HCT116 (cell line): ENCODE data around the gene BCL2L11. TPM values are rescaled to one million over a fixed set of nuclear protein-coding genes. Genes with fewer than 3 reads are reported as not detected.

Experiments
- ATAC-seq: fragments of 200-7000 bp; cut with Tn5 transposase; 2 replicates; pipeline ENCODE4 v1.9.1; 2020; ENCODE audit warnings: mild to moderate bottlenecking, moderate library complexity
- BruUV-seq: library from RNA; stranded (reverse); fragments of 400-500 nt; replicated peaks from 2 replicates; lab custom pipeline; 2021; lab: Mats Ljungman, UMichigan
- CTCF ChIA-PET: fragments of 300-600 bp; sonication (Branson Sonifier 250); formaldehyde crosslinking; loops from one replicate; lab custom pipeline; 2021; ENCODE audit warnings: antibody characterized with exemption; lab: Charles Lee
- POLR2A ChIA-PET: fragments of 300-600, 350-600 bp; sonication (Branson Sonifier 250); formaldehyde crosslinking; loops from one replicate; lab custom pipeline; 2021; ENCODE audit warnings: antibody characterized with exemption; lab: Charles Lee
- RAD21 ChIA-PET, 2 experiments: fragments of 300-600 bp; sonication (Branson Sonifier 250); formaldehyde crosslinking; loops; one replicate each; lab custom pipeline; 2023; ENCODE audit warnings: low total read pairs in 2 of 2; ENCODE audit not compliant: uncharacterized antibody in 2 of 2, unreplicated experiment in 2 of 2, low non-redundant PET in 1 of 2; lab: Charles Lee
- DNase-seq: peaks from one replicate; pipeline ENCODE4 v3.0.0-alpha.2; 2010; ENCODE audit warnings: low read depth, low spot score
- H2AFZ ChIP-seq: fragments of 200-600 bp; shearing (Covaris generic), sonication (generic); 2 replicates; pipeline ENCODE4 v1.6.1; 2017; ENCODE audit warnings: low read depth, mixed run types, mixed read lengths, antibody characterized with exemption, low read length; ENCODE audit not compliant: poor library complexity, severe bottlenecking
- H3K27ac ChIP-seq: 2 replicates; pipeline ENCODE4 v1.5.1; 2012; ENCODE audit warnings: low read depth, low read length
- H3K27me3 ChIP-seq: fragments of 200-600 bp; sonication (generic); 2 replicates; pipeline ENCODE4 v1.6.1; 2016; ENCODE audit warnings: mixed run types, low read length, mixed read lengths; ENCODE audit not compliant: insufficient read depth
- H3K36me3 ChIP-seq, 2 experiments: fragments of 200-500 bp in 1 of 2; fragments of 200-600 bp in 1 of 2; sonication (Bioruptor generic) in 1 of 2; sonication (generic) in 1 of 2; 2 replicates each; pipeline versions ENCODE4 v1.5.1 to v1.6.1; 2014 to 2016; ENCODE audit warnings: low read length in 2 of 2, inconsistent platforms in 1 of 2, mixed read lengths in 1 of 2, mixed run types in 1 of 2; ENCODE audit not compliant: insufficient read depth in 2 of 2, control insufficient read depth in 1 of 2
- H3K4me1 ChIP-seq, 2 experiments: fragments of 200-600 bp in 1 of 2; sonication (generic) in 1 of 2; 2 replicates each; pipeline versions ENCODE4 v1.5.1 to v1.6.1; 2012 to 2017; ENCODE audit warnings: low read length in 2 of 2, inconsistent platforms in 1 of 2, mild to moderate bottlenecking in 1 of 2, mixed read lengths in 1 of 2, mixed run types in 1 of 2, moderate library complexity in 1 of 2; ENCODE audit not compliant: insufficient read depth in 2 of 2, control insufficient read depth in 1 of 2
- H3K4me2 ChIP-seq: fragments of 200-600 bp; sonication (generic); 2 replicates; pipeline ENCODE4 v1.6.1; 2017; ENCODE audit warnings: mixed run types, low read length, mixed read lengths
- H3K4me3 ChIP-seq, 2 experiments: fragments of 200-600 bp in 1 of 2; sonication (generic) in 1 of 2; replicated peaks in 1 of 2; 2 replicates each; pipeline ENCODE4 v1.5.1; 2011 to 2016; ENCODE audit warnings: low read length in 2 of 2, control low read depth in 1 of 2, low read depth in 1 of 2, mild to moderate bottlenecking in 1 of 2, mixed read lengths in 1 of 2, mixed run types in 1 of 2
- H3K79me2 ChIP-seq: fragments of 200-600 bp; sonication (generic); 2 replicates; pipeline ENCODE4 v1.6.1; 2017; ENCODE audit warnings: mild to moderate bottlenecking, mixed run types, low read length, moderate library complexity, mixed read lengths; ENCODE audit not compliant: insufficient read depth
- H3K9ac ChIP-seq: fragments of 200-600 bp; sonication (generic); 2 replicates; pipeline ENCODE4 v1.6.1; 2016; ENCODE audit warnings: low read length, mixed read lengths
- H3K9me2 ChIP-seq: fragments of 200-600 bp; sonication (generic), shearing (Covaris generic); 2 replicates; pipeline ENCODE4 v1.6.1; 2017; ENCODE audit warnings: mixed run types, mild to moderate bottlenecking, moderate library complexity; ENCODE audit not compliant: insufficient read depth
- H3K9me3 ChIP-seq, 2 experiments: fragments of 200-500 bp in 1 of 2; fragments of 200-600 bp in 1 of 2; sonication (Bioruptor generic) in 1 of 2; sonication (generic) in 1 of 2; 2 replicates each; pipeline ENCODE4 v1.6.1; 2014 to 2017; ENCODE audit warnings: low read length in 2 of 2, mixed read lengths in 2 of 2, inconsistent platforms in 1 of 2, low read depth in 1 of 2, mild to moderate bottlenecking in 1 of 2, mixed run types in 1 of 2, moderate library complexity in 1 of 2; ENCODE audit not compliant: control insufficient read depth in 1 of 2, insufficient read depth in 1 of 2
- H4K20me1 ChIP-seq: fragments of 200-600 bp; sonication (generic), shearing (Covaris generic); 2 replicates; pipeline ENCODE4 v1.6.1; 2017; ENCODE audit warnings: mixed run types, mild to moderate bottlenecking, moderate library complexity; ENCODE audit not compliant: insufficient read depth
- ATF3 ChIP-seq: IDR thresholded peaks from 2 replicates; pipeline ENCODE4 v1.6.1; 2012
- CBX3 ChIP-seq: IDR thresholded peaks from 2 replicates; pipeline ENCODE4 v1.6.1; 2012; ENCODE audit warnings: low read depth
- ELF1 ChIP-seq: IDR thresholded peaks from 2 replicates; pipeline ENCODE4 v1.6.1; 2012; ENCODE audit warnings: low read depth, borderline replicate concordance
- EZH2 ChIP-seq: fragments of 200-600 bp; sonication (generic); IDR thresholded peaks from 2 replicates; pipeline ENCODE4 v1.6.1; 2017; ENCODE audit warnings: antibody characterized with exemption, mixed run types
- EZH2phosphoT487 ChIP-seq: fragments of 200-600 bp; IDR thresholded peaks from 2 replicates; pipeline ENCODE4 v1.6.1; 2018; ENCODE audit warnings: antibody characterized with exemption, borderline replicate concordance
- JUND ChIP-seq: IDR thresholded peaks from 2 replicates; pipeline ENCODE4 v1.6.1; 2012
- POLR2AphosphoS5 ChIP-seq: IDR thresholded peaks from 2 replicates; pipeline ENCODE4 v1.6.1; 2011; ENCODE audit warnings: mild to moderate bottlenecking, low read depth, low read length, moderate library complexity
- RAD21 ChIP-seq: IDR thresholded peaks from 2 replicates; pipeline ENCODE4 v1.6.1; 2012; ENCODE audit warnings: low read depth, mild to moderate bottlenecking
- SP1 ChIP-seq: IDR thresholded peaks from 2 replicates; pipeline ENCODE4 v1.6.1; 2012; ENCODE audit warnings: low read depth
- YY1 ChIP-seq: IDR thresholded peaks from 2 replicates; pipeline ENCODE4 v1.6.1; 2011; ENCODE audit warnings: low read length, low read depth, moderate library complexity, mild to moderate bottlenecking; ENCODE audit not compliant: insufficient replicate concordance; ENCODE audit errors: extremely low read depth
- ZFX ChIP-seq: fragments of 450-650 bp; IDR thresholded peaks from 2 replicates; pipeline ENCODE4 v1.6.1; 2017
- intact Hi-C: fragments of 100-400 bp; cut with micrococcal nuclease; formaldehyde crosslinking; loops from 2 replicates; pipeline ENCODE4 v1.10.0; 2022
- total RNA-seq: library from RNA; stranded (reverse); gene quantifications from one replicate; pipeline ENCODE4 v1.2.1, GENCODE V29; 2021; ENCODE audit not compliant: unreplicated experiment

Gene BCL2L11
- total RNA-seq, 1 experiment from 2014 or later: 17.8 TPM

- ChIA-PET RAD21 (no interaction called here), CTCF (no interaction called here), POLR2A (no interaction called here)
- no TSS peak for BruUV-seq
- TF ChIP-seq CBX3: no peak
- no peak for TF ChIP-seq SP1
- no peak for TF ChIP-seq ATF3
- TF ChIP-seq YY1: no peak
- no peak for TF ChIP-seq POLR2AphosphoS5
- TF ChIP-seq RAD21: no peak
- TF ChIP-seq EZH2phosphoT487: no peak
- no peak for TF ChIP-seq ZFX
- TF ChIP-seq EZH2: no peak
- no peak for TF ChIP-seq ELF1
- no peak for TF ChIP-seq JUND
- H3K27ac ChIP-seq: no peak overlapping the region
- intact Hi-C loops: loop anchor here (1.0 to 5.0 kb wide), 3 partner anchors 88 to 583 kb away; partner anchors contain the start of gene BUB1
- H3K4me1 ChIP-seq: peaks cover 28 to 43% of the 10 kb centered on the region in 2 experiments
- no peak for ATAC-seq
- H3K9me2 ChIP-seq: no peaks in the 10 kb centered on the region
- no peak overlapping the region for H3K9ac ChIP-seq
- DNase-seq: no peak
- H4K20me1 ChIP-seq: no peaks in the 10 kb centered on the region
- H3K4me3 ChIP-seq: no peak overlapping the region
- H3K9me3 ChIP-seq: no peaks in the 10 kb centered on the region
- no peaks in the 10 kb centered on the region for H3K36me3 ChIP-seq
- peak overlapping the region; percentile 78 for H3K4me2 ChIP-seq
- no peaks in the 10 kb centered on the region for H3K27me3 ChIP-seq
- H2AFZ ChIP-seq: no peak overlapping the region
- H3K79me2 ChIP-seq: peaks cover 4% of the 10 kb centered on the region; the same call in 1 of the 2 replicates
Measured at GRCh38 chr2:111116011-111116746, 4.5 kb upstream of the BCL2L11 start.
